ENCODE results near the gene BCAR3.
A peak's percentile ranks its signal among the peaks of the same experiment; 100 is the strongest.

Gene BCAR3

DNA sequence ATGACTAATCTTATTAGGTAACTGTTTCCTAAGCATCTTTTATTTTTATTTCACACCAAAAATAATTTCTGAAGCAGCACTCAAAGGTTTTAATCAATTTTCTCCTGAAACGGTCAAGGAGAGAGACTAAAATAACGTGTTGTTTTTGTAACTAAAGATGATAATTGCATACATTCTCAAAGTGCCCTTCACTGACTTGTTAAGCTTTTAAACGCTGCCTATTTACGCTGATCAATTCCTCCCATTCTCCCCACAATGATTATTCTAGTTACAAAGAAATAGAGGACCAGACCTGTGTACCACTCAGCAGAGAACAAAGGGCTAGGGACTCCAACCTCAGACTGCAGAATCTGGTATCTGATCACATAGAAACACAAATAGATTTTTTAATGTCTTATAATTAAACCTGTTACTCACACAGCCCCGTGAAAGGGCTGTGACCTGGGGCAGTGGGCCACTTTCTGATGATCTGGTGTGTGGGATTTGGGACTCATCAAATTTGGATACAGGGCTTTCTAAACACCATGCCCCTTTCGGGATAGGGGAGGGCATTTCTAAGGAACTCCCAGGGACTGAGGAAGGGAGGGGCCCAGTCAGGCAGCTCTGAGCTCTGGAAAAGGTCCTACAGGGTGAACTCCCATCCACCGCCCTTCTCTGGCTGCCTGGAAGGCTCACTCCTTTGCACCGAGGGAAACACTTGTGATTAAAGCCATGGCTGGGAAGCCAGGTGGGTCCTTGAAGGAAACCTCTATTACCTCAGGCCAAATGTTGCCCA, 65.2 kb downstream of the BCAR3 start:
- FAIRE-seq (no peak), DNase-seq (ENCODE audit: insufficient read length) (no peak)
- TF ChIP-seq POLR2A (IDR thresholded peaks at IDR 0.05; ENCODE audit: low read depth, low read length) (no peak), POLR2AphosphoS5 (IDR thresholded peaks at IDR 0.05; ENCODE audit: low read depth, low read length) (no peak), TAF1 (IDR thresholded peaks at IDR 0.05; ENCODE audit: borderline replicate concordance, low read depth, low read length) (no peak)

- DNase-seq (ENCODE audit: insufficient read length) = peak; percentile 64
- TF ChIP-seq TAF1 (IDR thresholded peaks at IDR 0.05; ENCODE audit: borderline replicate concordance, low read depth, low read length) (no peak), POLR2AphosphoS5 (IDR thresholded peaks at IDR 0.05; ENCODE audit: low read depth, low read length) (no peak), POLR2A (IDR thresholded peaks at IDR 0.05; ENCODE audit: low read depth, low read length) (no peak)
- peak; percentile 88 for FAIRE-seq
These were observed 66.0 kb downstream of the BCAR3 start for GRCh38 chr1:93615582-93616150.

DNA sequence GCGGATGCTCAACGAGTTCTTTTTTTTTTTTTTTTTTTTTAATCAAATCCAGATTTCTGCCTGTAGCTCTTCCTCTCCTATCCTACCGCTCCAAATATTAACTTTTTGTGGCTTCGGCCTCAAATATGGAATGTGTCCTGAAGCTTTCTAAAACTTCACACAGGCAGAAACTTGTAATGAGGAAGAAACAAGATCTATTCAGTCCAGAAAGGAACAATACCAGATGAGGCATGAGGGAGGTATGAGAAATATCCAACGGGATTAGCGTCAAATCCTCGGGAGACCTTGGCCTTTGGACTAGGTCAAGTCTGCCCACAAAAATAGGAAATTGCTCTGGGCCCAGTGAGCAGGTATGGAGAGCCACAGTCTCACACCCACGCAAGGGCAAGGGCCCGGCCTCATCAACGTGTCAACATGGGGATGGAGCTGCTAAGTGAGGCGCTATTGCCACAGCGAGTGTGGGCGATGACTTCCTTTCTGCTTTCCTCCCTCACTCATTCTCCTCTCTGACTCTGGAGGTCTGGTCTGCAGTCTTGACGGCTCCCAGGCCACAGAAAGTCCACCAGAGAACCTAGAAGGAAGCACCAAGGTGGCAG, 66.6 kb downstream of the BCAR3 start:
- DNase-seq (ENCODE audit: insufficient read length) (peak; percentile 32), FAIRE-seq (no peak)
- TF ChIP-seq TAF1 (IDR thresholded peaks at IDR 0.05; ENCODE audit: borderline replicate concordance, low read depth, low read length) (no peak), POLR2A (IDR thresholded peaks at IDR 0.05; ENCODE audit: low read depth, low read length) (no peak), POLR2AphosphoS5 (IDR thresholded peaks at IDR 0.05; ENCODE audit: low read depth, low read length) (no peak)

GRCh38 chr1:93614541-93614940, 67.1 kb downstream of the BCAR3 start:
- no peak for DNase-seq (ENCODE audit: insufficient read length)
- TF ChIP-seq POLR2A (IDR thresholded peaks at IDR 0.05; ENCODE audit: low read depth, low read length) (no peak), POLR2AphosphoS5 (IDR thresholded peaks at IDR 0.05; ENCODE audit: low read depth, low read length) (no peak), TAF1 (IDR thresholded peaks at IDR 0.05; ENCODE audit: borderline replicate concordance, low read depth, low read length) (no peak)

DNA sequence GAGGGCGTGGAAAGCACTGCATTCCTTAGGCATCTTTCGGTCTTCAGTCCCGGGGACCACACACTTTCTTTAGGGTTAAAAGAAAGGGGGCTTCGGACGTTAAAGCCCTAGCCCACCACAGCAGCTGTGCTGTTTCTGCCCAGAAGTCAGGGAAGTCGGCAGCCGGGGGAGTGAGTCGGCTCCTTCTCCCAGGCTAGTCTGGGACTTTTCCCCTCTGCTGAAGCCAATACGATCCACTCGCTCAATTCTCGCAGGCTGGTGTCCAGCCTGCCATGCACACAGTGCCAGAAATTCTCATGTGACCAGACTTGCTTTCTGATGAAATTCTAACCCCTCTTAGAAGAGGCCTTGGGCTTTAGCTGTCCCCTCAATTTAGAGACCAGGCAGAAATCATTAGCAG, 67.7 kb downstream of the BCAR3 start:
- DNase-seq (ENCODE audit: insufficient read length) (no peak), FAIRE-seq (no peak)
- TF ChIP-seq POLR2AphosphoS5 (IDR thresholded peaks at IDR 0.05; ENCODE audit: low read depth, low read length) = no peak
- no peak for TF ChIP-seq POLR2A (IDR thresholded peaks at IDR 0.05; ENCODE audit: low read depth, low read length)
- no peak for TF ChIP-seq TAF1 (IDR thresholded peaks at IDR 0.05; ENCODE audit: borderline replicate concordance, low read depth, low read length)

More at GRCh38 chr1:93614541-93614940, 67.1 kb downstream of the BCAR3 start:
- FAIRE-seq = no peak

DNA sequence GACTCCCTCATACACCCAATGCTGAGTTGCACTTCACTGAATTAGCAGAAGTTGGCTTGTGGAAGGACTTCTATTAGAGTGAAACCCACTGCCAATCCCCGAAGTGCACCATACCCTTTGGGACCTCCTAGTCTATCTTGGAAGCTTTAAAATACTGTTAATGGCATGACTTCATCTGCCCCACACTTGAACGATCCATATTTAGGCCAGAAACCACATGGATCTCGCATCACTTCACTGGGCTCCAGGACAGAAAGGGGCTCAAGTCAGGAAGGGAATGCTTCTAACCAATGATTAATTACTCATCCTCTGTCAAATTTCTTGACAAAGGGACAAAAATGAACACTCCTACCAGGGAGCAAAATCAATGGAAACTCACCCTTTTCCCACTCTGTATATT, 69.1 kb downstream of the BCAR3 start:
- FAIRE-seq (no peak), DNase-seq (ENCODE audit: insufficient read length) (no peak)

GRCh38 chr1:93611668-93612067, 70.0 kb downstream of the BCAR3 start:
- DNase-seq (ENCODE audit: insufficient read length) (no peak), FAIRE-seq (no peak)
- TF ChIP-seq TAF1 (IDR thresholded peaks at IDR 0.05; ENCODE audit: borderline replicate concordance, low read depth, low read length) = no peak
- no peak for TF ChIP-seq POLR2A (IDR thresholded peaks at IDR 0.05; ENCODE audit: low read depth, low read length)
- TF ChIP-seq POLR2AphosphoS5 (IDR thresholded peaks at IDR 0.05; ENCODE audit: low read depth, low read length) = no peak

More for the DNA sequence above, 69.1 kb downstream of the BCAR3 start:
- TF ChIP-seq TAF1 (IDR thresholded peaks at IDR 0.05; ENCODE audit: borderline replicate concordance, low read depth, low read length) (no peak), POLR2AphosphoS5 (IDR thresholded peaks at IDR 0.05; ENCODE audit: low read depth, low read length) (no peak), POLR2A (IDR thresholded peaks at IDR 0.05; ENCODE audit: low read depth, low read length) (no peak)

DNA sequence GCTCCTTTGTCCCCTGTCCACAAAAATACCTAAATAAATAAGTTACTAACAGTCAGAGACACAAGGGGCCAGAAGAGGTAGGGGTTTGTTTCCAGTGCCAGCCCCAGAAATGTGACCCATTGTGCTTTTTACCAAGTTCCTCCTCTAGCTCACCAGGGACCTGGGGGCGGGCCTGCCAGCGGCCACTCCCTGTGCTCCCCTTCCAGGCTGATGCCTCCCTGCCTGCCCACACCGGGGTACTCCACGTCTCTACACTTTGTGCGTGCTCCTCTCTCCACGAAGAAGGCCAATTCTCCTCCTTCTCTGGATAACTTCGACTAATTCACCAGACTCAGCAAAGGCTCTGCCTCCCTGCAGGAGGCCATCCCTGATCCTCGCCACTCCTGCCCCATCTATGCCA, 72.1 kb downstream of the BCAR3 start:
- FAIRE-seq (no peak), DNase-seq (ENCODE audit: insufficient read length) (no peak)
- TF ChIP-seq POLR2A (IDR thresholded peaks at IDR 0.05; ENCODE audit: low read depth, low read length) = no peak
- TF ChIP-seq TAF1 (IDR thresholded peaks at IDR 0.05; ENCODE audit: borderline replicate concordance, low read depth, low read length) = no peak
- no peak for TF ChIP-seq POLR2AphosphoS5 (IDR thresholded peaks at IDR 0.05; ENCODE audit: low read depth, low read length)

- no peak for DNase-seq (ENCODE audit: insufficient read length)
- TF ChIP-seq TAF1 (IDR thresholded peaks at IDR 0.05; ENCODE audit: borderline replicate concordance, low read depth, low read length) (no peak), POLR2AphosphoS5 (IDR thresholded peaks at IDR 0.05; ENCODE audit: low read depth, low read length) (no peak), POLR2A (IDR thresholded peaks at IDR 0.05; ENCODE audit: low read depth, low read length) (no peak)
- FAIRE-seq = peak; percentile 73
These were observed 73.2 kb downstream of the BCAR3 start for GRCh38 chr1:93608187-93609109.

DNA sequence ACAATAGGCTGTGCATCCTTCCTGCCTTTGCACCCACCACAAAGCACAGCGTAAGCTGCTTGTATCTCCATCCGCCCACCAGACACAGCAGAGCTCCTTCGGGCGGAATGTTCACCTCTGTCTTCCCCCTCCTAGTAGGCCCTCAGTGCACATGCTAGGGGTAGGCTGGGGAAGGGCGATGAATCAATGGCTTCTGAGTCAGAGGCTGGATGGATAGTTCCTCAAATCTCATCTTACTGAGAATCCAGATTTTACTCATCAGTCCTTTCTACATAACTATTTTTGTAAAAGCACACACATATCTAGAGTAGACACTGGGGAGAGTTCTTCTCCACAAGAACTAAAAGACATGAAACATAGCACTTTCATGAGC, 73.8 kb downstream of the BCAR3 start:
- TF ChIP-seq TAF1 (IDR thresholded peaks at IDR 0.05; ENCODE audit: borderline replicate concordance, low read depth, low read length) (no peak), POLR2A (IDR thresholded peaks at IDR 0.05; ENCODE audit: low read depth, low read length) (no peak), POLR2AphosphoS5 (IDR thresholded peaks at IDR 0.05; ENCODE audit: low read depth, low read length) (no peak)
- peak; percentile 96 for FAIRE-seq
- peak; percentile 67 for DNase-seq (ENCODE audit: insufficient read length)

Measured in GM12892 (cell line).